Keratinocyte (primary cell): ENCODE measurements around the gene EVL.

Experiments
- EZH2 ChIP-seq: IDR thresholded peaks from one replicate; pipeline ENCODE4 v1.6.1; 2012; ENCODE audit warnings: inconsistent platforms, mild to moderate bottlenecking, low read length, moderate library complexity
- TF ChIP-seq, protein P1 (sequence below), 3 experiments: IDR thresholded peaks in 1 of 3; conservative IDR thresholded peaks in 1 of 3; optimal IDR thresholded peaks in 1 of 3; 2 replicates in 2 of 3; 3 replicates in 1 of 3; pipeline versions ENCODE3 to v1.5.1; 2011; ENCODE audit warnings: low read length in 3 of 3, mild to moderate bottlenecking in 3 of 3, moderate library complexity in 2 of 3, control low read depth in 1 of 3, inconsistent platforms in 1 of 3; ENCODE audit not compliant: insufficient read depth in 2 of 3; ENCODE audit errors: extremely low read depth in 1 of 3

DNA sequence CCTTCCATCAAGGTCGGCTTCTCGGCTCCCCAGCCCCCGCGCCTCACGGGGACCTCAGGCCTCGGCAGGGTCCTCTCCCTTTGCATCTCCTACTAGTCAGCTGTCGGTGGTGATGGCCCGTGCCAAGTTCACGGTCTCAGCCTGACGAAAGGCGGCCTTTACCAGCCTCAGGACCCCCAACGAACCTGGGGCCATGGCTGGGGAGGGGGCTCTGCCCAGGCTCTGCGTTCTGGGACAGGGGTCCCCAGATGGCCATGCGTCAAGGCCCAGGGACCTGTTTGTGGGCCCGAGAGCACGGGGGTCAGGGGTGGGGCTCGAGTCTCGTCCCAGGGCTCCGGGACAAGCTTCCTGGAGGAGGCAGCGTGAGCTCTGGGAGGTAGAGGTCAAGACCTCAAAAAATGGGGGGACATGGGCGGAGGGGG is 127.0 kb downstream of the EVL start:
- TF ChIP-seq, protein P1, sequence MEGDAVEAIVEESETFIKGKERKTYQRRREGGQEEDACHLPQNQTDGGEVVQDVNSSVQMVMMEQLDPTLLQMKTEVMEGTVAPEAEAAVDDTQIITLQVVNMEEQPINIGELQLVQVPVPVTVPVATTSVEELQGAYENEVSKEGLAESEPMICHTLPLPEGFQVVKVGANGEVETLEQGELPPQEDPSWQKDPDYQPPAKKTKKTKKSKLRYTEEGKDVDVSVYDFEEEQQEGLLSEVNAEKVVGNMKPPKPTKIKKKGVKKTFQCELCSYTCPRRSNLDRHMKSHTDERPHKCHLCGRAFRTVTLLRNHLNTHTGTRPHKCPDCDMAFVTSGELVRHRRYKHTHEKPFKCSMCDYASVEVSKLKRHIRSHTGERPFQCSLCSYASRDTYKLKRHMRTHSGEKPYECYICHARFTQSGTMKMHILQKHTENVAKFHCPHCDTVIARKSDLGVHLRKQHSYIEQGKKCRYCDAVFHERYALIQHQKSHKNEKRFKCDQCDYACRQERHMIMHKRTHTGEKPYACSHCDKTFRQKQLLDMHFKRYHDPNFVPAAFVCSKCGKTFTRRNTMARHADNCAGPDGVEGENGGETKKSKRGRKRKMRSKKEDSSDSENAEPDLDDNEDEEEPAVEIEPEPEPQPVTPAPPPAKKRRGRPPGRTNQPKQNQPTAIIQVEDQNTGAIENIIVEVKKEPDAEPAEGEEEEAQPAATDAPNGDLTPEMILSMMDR (optimal IDR thresholded peaks at IDR 0.05 in 1 of 3, IDR thresholded peaks at IDR 0.05 in 1 of 3, conservative IDR thresholded peaks at IDR 0.05 in 1 of 3; ENCODE audit: extremely low read depth in 1 of 3, insufficient read depth in 2 of 3, low read length in 3 of 3): no peak
- no peak for TF ChIP-seq EZH2
